ENCODE data around the gene DCUN1D1.
A peak's percentile ranks its signal among the peaks of the same experiment; 100 is the strongest.
"Not testable (repeated sequence)": the region's sequence is repeated elsewhere in the genome, so short reads cannot be mapped to it uniquely, and the experiment has no call there.

DCUN1D1 gene

DNA sequence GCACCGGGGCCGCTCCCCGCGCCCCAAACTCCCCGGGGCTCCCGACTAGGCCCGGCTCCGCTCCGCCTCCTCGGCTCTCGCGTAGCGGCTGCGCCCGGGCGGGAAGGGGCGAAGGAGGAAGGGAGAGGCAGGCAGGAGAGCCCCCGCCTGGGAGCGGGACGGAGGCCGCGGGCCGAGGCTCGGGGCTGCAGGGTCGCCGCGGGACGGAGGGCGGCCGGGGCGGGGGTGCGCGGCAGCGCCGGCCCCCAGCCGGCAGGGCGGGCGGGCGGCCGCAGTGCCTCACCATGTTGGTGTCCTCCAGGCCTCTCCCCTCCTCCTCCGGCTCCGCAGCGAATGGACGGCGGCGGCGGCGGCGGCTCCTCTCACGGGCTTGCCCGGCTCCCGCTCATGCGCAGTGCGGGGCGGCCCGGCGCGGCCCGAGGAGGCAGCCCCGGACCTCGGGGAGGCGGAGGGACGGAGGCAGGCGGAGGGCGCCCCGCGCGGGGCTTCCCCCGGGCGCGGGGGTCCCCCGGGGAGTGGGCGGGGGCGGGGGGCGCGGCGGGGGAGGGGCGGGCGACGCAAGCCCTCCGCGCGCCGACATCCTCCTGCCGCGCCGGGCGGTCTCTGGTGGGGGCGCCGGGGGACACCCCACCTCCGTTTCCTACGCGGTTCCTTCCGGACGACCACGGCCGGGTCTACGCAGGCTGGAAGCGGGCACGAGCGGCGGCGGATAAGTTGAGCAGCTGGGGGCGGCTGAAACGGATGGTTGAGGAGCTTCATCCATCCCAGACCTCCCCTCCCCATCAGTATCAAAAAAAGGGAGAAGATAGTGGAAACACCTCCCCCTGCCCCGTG lies at the start of gene DCUN1D1:
TSS of gene DCUN1D1 (minus strand) at position 335 of the 834 bp plus-strand sequence. CDS start at position 286, 49 bp downstream.
- DNase-seq = peak; percentile 95

DNA sequence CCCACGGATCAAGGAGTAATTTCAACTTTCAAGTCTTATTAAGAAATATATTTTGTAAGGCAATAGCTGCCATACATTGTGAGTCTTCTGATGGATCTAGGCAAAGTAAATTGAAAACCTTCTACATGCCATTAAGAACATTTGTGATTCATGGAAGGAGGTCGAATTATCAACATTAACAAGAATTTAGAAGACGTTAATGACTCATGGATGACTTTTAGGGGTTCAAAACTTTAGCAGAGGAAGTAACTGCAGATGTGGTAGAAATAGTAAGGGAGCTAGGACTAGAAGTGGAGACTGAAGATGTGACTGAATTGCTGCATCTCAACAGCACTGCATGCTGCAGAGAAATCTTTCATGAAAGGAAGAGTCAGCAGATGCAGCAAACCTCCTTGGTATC lies 48.1 kb upstream of the DCUN1D1 start:
- DNase-seq = no peak

DNA sequence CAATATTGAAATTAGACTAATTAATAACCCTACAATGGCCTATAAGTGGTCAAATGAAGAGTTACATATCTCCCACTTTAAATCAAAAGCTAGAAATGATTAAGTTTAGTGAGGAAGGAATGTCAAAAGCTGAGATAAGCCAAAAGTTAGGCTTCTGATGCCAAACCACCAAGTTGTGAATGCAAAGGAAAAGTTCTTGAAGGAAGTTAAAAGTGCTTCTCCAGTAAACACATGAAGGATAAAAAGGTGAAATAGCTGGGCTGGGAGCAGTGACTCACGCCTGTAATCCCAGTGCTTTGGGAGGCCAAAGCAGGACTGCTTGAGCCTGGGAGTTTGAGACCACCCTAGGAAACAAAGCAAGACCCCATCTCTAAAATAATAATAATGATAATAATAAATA lies 46.9 kb upstream of the DCUN1D1 start:
- no peak for DNase-seq

DNA sequence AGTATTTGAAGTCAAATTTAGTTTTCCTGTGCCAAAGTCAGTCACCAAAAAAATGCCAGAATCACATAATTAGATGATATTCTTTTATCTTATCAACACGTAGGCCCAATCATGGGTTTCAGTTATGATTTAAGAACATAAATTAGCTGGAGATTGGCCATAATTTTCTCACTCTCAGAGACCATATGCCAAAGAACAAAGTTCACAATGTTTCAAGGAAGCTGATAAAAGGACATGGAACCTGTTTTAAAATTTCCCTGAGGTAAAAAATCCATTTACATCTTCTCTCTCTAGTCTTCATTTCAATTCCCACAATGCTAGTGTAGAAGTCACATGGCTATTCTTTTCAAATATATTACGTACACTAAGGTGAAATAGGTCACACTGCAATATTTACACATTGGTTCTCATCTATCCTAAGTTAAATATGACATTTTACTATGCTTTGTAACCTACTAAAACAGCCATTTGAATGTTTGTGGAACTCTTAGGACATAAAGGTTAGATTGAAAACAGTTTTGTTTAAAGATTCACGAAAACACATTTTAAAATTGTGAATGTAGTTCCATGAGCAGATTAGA lies 42.7 kb upstream of the DCUN1D1 start:
- DNase-seq = no peak

DNA sequence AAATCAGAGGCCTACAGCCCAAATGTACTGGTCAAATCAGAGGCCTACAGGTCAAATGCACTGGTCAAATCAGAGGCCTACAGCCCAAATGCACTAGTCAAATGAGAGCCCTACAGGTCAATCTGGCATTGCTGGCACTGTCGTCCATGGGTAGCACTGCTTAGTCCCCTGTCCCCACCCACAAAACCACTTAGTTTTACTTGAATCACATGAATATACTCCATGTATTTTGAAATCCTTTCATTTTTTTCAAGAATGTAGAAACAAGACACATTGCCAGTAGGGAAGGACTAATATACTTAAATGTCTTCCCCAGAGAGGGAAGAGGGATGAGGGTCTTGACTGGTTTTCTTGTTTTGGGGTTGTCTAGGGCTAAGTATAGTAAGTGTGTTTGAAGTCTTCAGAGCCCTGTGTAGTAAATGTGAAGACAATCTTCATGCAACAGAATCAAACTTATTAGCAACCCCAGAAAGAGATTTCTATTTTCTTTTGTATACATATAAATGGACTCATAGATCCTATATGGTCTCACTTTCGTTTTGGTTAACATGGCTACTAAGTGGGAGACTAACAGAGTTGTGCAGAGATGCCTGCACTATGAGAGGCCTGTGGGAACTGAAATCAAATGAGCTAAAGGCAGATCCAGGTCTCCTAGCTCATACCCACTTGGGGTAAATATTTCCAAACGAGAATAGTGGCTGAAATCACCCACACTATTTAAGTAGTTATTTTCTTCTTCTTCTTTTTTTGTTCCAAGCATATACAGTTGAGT lies 38.3 kb upstream of the DCUN1D1 start:
- DNase-seq = no peak

DNA sequence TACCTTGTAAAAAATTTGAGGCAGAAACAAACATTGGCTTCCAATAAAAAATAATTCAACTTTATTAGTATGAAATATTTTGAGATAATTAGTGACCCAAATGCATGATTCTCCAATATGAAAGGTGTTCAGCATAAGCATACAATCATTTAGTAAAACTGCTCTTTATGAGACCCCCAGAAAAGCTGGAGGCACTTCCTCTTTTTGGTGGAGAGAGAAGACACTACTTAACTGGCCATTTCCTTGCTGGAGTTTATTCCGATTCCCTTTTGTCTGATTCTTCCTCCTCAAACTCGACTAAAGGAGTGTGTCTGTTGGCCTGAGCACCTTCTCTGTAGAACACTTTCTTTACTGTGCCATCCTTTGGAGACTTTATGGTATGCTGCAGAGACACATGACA lies 34.8 kb upstream of the DCUN1D1 start:
- no peak for DNase-seq

DNA sequence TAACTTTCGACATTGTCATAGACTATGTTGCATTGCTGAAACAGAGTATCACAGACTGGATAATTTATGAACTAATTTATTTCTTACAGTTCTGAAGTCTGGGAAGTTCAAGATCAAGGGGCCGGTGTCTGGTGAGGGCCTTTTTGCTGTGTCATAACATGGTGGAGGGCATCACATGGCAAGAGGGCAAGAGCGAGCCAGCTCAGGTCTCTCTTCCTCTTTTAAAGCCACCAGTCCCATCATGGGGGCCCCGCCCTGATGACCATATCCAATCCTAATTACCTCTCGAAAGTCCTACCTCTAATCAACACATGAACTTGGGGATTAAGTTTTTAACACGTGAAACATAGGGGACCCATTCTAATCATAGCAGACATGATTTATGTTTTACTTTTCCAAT lies 33.5 kb upstream of the DCUN1D1 start:
- DNase-seq = no peak

DNA sequence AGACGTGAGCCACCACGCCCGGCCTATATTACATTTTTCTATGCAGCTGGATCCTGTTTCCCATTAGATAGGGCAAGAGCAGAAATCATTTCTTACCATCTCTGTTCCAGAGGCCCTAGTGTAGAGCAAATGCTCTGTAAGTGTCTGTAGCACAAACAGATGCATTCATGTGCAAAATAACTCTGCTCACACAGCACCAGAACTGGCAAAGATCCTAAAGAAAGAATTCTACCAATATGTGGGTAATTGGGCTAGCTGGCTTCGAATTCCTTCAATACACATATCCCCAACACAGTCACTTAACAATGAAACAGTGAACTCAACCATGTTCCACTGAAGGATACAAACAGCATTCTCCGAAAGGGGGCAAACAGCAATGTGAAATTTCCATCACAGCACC lies 32.7 kb upstream of the DCUN1D1 start:
- no peak for DNase-seq

DNA sequence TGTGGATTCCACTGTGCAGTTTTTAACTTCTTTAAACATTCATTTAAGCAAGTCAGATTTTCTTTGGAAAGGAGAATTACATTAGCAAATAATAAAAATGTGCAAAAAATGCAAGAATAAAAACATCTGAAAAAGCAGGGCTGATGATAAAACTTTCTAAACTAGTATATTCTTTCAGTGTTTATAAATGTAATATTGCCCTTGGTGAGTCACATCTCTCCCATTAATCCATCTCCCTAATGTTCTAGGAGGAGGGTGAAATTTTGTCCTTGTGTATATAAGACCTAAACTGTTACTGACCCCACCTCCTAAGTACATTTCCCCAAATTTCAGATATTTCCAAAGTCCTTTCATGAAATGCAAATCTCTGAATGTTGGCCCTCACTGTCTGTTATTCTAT lies 28.5 kb upstream of the DCUN1D1 start:
- no peak for DNase-seq

DNA sequence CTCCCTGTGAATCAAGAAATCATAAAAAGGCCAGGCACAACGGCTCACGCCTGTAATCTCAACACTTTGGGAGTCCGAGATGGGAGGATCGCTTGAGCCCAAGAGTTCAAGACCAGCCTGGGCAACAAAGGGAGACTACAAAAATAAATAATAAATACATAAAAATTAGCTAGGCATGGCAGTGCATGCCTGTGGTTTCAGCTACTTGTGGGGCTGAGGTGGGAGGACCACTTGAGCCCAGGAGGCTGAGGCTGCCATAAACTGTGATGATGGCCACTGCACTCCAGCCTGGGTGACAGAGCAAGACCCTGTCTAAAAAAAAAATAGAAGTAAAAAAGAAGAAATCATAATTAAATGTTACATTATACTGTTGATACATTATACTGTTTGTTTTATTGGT lies 28.0 kb upstream of the DCUN1D1 start:
- DNase-seq = no peak

DNA sequence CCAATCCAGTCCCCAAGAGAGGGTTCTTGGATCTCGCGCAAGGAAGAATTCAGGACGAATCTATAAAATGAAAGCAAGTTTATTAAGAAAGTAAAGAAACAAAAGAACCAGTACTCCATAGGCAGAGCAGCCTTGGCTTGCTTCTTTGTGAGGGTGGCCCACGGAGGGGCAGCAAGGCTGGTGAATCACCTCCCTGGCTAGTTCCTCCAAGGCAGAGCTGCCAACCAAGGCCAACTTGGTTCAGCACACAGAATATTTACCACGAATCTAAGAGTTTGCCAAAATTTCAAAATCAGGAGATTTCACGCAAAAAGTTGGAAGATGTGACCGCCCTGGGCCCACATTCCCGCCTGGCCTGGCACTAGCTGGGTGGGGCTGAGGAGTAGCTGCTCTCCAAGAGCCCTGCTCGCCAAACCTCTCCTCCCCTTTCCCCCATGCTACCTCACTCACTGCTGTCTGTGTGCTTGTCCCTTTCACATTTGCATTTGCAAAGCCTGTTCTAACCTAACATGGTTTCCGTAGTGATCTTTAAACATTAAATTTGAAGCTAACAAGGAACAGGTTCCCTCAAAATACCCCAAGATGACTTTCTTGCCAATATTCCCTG lies 26.2 kb upstream of the DCUN1D1 start:
- no peak for DNase-seq

DNA sequence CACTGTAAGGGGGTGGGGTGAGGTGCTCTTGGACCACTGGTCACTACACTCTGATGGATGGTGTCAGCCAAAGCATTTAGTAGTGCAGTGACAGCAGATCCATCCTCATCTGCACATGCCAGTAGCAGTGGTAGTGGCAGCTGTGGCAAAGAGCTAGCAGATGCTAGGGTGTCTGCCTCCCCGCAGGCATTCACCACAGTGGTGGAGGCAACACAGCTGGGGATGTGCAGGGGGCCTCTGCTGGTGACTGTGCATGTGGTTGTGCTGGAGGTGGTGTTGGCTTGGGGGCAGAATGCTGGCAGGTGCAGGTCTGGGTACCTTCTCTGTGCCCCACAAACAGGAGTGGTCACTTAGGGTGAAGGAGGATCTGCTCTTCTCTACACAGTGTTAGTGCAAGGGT lies 19.4 kb upstream of the DCUN1D1 start:
- DNase-seq = no peak

DNA sequence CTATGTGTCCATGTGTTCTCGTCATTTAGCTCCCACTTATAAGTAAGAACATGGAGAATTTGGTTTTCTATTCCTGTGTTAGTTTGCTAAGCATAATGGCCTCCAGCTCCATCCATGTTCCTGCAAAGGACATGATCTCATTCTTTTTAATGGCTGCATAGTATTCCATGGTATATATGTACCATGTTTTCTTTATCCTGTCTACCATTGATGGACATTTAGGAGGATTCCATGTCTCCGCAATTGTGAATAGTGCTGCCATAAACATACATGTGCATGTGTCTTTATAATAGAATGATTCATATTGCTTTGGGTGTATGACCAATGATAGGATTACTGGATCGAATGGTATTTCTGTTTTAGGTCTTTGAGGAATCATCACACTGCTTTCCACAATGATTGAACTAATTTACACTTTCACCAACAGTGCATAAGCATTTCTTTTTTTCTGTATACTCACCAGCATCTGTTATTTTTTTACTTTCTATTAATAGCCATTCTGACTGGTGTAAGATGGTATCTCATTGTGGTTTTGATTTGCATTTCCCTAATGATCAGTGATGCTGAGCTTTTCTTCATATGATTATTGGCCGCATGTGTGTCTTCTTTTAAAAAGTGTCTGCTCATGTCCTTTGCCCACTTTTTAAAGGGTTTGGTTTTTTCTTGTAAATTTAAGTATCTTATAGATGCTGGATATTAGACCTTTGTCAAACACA lies 13.3 kb upstream of the DCUN1D1 start:
- not testable (repeated sequence) for DNase-seq

DNA sequence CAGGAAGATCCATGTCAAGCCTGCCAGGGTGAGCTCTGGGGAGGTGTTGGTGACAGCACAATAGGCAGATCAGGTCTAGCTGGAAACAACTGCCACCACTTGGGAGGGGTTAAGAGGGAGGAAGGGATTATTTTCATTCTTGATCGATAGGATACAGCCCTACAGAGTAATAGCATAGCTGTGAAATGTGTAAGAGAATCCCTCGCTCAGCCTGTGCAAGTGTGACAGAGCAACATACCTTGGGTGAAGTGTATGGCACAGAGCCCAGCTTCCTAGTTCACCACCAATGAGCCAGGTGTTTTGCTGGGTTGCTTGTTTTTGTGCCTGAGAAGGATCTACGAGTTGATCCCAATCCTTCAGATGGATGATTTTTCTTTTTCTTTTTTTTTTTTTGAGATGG lies 9.2 kb upstream of the DCUN1D1 start:
- DNase-seq = no peak

DNA sequence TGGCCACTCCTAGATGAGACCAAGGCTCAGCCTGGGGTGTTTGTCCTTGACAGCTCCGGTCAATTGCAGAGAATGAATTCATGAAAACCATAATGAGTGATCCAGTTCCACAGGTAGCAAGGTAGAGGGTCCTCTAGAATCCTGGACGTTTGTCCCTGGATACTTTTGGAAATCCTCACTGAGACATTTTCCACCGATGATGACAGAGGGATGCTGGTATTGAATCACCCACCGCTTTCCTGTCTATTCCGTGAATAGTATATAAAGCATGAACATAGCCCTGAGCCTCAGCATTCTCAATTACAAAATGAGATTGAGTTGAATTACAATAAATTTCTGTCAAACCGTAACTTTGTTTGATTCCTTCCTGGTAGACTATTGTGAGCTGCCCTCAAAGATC lies 5.7 kb upstream of the DCUN1D1 start:
- no peak for DNase-seq

DNA sequence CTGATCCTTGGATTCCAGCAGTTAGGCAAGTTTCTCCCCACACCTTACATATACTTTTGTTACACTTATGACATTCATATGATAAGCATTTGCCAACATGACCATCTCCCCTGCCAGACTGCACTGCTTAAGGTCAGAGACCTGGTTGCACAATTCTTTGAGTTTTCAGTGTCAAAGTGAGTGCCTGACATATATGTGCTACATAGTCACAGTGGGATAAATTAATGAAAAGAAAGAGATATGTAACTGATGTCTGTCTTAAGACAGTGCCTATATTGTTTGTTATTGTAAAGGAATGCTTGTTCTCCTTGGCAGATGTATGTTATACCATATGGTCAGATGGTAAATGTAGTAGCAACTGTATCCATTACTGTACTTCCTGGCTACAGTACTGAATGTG lies 3.5 kb upstream of the DCUN1D1 start:
- DNase-seq = no peak

DNA sequence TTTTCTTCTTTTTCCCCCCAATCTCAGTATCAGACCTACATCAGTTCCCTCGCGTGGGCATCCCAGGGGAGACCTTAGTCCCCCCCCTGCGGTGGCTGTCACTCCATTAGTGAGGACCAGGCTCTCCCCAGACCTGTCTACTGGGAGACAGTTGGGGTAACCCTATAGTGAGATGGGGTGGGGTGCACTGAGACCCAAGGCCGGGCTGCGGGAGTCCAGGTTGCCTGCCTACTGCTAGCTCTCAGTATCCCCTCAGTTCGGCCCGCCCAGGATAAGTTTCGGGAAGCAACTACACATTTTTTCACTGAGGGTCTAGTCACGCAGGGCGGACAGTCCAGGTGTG lies 671 bp upstream of the DCUN1D1 start:
- peak; percentile 30 for DNase-seq

DNA sequence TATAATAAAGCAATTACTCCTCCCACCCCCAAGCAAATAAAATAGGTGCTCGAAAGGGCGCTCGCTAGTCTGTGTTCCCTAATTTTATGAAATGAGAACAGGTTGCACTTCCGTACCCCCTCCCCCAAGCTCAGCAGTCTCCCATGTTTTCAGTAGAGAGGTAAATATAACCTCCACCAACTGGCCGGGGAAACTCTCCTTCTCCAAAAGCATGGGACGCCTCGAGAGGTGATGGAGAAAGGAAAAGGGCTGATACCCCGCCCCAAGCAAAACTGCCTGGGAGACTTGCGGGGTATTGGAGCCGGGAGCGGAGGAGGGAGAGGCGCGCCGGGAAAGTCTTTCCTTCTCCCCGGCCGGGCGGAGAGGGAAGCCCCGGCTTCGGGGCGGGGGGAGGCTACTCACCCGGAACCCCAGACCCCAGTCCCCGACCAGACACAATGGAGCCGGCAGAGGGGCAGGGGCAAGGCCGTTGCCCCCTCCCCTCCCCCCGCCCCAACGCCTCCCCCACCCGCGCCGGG lies 605 bp downstream of the DCUN1D1 start:
- DNase-seq = peak; percentile 53

DNA sequence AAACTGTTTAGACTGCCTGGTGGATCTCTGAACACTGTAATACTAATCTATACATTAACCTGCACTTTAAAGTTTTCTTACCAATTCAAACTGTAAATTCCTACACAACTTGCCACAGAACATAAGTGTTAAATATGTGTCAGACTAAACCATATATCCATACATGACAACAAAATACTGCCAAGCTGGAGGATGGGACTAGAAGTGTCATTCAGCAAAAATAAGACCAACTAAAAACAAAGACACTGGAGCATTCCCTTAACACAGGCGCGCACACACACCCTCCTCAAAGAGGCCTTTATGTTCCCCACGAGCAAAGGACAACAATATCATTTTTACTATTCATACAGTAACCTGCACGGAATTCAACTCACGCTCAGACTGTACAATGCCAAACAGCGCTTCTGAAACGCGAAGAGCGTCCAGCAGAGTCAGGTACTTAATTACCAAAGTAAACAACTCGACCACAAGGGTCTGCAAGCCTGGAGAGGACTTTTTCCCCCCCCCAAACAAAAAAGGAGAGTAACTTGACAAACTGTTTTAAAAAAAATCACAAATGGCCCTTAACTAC lies 1.1 kb downstream of the DCUN1D1 start:
- DNase-seq = no peak

DNA sequence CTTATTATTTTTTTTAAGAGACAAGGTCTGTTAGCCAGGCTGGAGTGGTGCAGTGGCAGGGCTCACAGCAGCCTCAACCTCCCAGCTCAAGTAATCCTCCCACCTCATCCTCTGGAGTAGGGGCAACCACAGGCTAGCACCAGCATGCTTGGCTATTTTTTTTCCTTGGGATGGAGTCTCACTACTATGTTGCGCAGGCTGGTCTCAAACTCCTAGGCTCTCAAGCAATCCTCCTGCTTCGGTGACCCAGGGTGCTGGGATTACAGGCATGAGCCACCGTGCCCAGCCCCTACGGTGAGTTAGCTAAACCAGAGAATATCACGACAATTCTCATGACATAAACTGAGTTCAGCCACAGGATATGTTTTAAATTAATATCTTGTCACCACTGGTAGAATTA lies 2.0 kb downstream of the DCUN1D1 start:
- no peak for DNase-seq

DNA sequence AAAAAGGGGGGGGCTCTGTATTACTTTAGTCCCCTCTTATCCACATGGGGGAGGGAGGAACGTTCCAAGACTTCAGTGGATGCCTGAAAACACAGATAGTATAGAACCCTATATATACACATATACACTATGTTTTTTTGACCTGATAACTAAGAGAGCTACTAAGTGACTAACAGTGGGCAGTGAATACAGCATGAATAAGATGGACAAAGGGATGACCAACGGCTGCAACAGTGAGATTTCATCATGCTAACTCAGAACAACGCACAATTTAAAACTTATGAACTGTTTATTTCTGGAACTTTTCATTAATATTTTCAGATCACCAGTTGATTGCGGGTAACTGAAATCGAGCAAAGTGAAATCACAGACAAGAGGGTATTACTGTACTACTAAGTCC lies 7.3 kb downstream of the DCUN1D1 start:
- DNase-seq = no peak

DNA sequence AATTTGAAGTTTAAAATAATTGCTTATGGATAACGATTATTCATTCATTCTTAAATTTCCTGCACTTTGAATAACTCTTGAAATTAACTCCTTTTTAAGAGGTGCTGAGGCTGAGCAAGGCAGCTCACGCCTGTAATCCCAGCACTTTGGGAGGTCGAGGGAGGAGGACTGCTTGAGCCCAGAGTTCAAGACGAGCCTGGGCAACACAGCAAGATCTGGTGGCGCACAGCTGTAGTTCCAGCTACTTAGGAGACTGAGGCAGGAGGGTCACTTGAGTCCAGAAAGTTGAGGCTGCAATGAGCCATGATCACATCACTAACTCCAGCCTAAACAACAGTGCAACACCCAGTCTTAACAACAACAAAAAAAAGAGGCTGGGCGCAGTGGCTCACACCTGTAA lies 8.0 kb downstream of the DCUN1D1 start:
- DNase-seq = no peak

Measured in femur (tissue), 1 donor.